ENCODE measurements around the gene ESR1.
"Not testable (repeated sequence)": the region's sequence is repeated elsewhere in the genome, so short reads cannot be mapped to it uniquely, and the experiment has no call there.

Gene ESR1

GRCh38 chr6:152121910-152122309 is 314.4 kb downstream of the ESR1 start:
- in situ Hi-C loops (cut with MboI; ENCODE audit: low sequenced_read_pairs), result no loop called here

DNA sequence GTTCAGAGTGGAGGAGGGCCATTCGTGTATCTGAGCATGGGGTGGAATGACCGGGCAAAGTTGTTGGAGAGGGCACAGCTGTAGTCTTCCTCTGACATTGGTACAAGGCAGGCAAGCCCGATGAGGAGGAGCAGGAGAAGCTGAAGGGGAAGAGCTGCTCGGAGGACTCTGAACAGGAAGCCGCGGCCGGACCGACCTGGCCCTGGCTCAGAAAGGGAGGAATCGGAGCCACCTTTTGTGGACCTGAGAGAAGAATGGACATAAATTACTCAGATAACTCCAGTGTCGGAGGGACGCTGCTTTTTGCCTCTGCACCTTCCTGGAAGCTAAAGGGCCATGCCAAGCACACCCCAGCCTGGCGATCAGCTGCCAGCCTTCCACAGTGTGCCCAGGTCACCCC is 315.0 kb downstream of the ESR1 start:
- in situ Hi-C loops (cut with MboI; ENCODE audit: low sequenced_read_pairs), result no loop called here

GRCh38 chr6:152123076-152123475 is 315.6 kb downstream of the ESR1 start:
- in situ Hi-C loops (cut with MboI; ENCODE audit: low sequenced_read_pairs), result no loop called here

DNA sequence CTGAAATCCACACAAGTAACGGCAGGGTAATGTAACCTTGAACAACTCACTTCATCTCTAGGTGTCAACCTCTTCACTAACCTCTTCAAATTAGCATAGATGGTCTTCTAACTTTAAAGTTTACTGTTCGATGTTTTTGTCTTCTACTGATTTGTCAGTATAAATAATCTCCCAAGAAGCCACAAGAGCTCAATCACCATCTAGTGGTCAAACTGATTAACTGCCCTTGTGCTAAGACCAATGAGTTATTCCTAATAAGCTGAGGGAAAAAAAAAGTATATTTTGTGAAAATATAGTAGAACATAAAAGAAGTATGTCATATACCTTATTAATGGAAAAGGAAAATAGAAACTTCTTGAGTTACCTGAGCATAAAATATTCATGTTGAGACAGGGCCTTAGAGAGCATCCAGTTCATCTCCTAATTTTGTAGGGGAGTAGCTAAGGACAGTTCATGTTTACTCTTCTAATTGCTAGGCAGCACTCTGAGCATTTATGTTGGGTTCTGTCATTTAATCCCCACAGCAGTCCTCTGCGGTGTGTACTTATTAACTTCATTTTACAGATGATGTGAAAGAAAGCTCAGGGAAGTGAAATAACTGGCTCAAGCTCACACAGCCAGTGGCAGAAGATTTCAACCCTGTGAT is 317.1 kb downstream of the ESR1 start:
- in situ Hi-C loops (cut with MboI; ENCODE audit: low sequenced_read_pairs), result no loop called here

GRCh38 chr6:152127432-152128165 is 320.1 kb downstream of the ESR1 start:
- in situ Hi-C loops (cut with MboI; ENCODE audit: low sequenced_read_pairs), result no loop called here

DNA sequence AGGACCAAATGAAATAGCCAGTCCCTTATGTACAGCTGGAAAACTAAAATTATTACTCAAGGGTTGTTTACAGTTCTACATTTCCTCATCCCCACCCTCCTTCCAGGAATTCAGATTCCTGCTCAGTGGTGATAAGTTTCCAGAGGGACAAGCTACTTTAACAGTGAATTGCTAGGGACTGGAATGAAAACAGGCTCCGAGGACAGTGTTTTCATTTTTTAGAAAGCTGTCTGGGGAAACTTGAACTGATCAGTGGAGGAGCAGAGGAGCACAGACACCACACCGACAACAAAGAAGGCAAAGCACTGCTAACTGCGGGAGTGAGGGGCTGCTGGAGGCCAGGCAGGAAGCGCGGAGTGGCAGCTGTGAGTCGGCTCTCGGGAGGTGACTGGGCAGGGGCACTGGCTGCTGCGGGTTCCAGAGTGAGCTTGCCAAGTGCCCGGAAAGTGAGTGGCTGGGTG is 322.2 kb downstream of the ESR1 start:
- in situ Hi-C loops (cut with MboI; ENCODE audit: low sequenced_read_pairs), result no loop called here

- in situ Hi-C loops (cut with MboI; ENCODE audit: low sequenced_read_pairs), result no loop called here
Measured at GRCh38 chr6:152130441-152130840, 323.0 kb downstream of the ESR1 start.

DNA sequence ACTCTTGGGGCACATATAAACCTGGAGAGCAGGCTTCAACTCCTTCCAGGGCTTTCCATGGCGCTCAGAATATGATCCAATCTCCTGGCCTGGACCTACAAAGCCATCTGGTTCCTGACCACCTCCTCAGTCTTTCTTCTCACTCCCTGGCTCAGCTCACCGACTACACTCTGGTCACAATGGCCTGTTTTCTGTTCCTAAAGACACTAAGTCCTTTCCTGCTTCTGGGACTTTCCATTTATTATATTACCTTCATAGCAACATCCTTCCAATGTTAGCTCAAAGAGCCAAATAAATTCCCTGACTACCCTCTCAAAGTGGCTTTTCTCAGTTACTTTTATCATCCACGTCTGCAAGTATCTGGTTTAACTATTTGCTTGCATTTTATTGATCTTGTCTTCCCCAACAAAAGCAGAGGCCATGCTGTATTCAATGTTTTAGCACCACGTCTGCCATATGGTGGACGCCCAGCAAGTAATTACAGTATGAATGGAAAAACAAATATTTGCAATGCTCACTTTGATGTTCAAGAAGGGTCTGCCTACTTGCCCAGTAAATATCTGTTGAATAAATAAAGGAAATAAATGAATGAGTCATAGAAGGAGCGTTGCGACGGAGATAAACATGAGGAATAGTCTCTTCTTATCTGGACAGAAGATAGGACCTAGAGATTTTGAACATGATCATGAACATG is 328.4 kb downstream of the ESR1 start:
- in situ Hi-C loops (cut with MboI; ENCODE audit: low sequenced_read_pairs), result no loop called here

DNA sequence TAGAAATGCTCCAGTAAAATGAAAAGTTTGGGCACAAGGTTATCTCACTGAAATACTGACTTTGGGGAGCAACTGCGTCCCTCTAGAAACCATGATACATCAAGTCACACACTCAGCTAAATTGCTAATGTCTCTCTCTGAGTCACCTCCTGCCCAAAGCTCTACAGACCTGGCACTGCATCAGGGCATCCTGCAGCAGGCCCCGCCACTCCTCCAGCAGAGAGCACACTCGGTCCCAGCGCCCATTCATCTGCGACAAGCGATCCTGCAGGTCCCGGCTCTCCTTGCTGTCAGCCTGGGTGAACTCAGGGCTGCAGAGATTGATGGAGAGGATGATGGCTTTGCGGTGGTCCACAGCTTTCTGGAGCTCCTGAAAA is 329.0 kb downstream of the ESR1 start:
- in situ Hi-C loops (cut with MboI; ENCODE audit: low sequenced_read_pairs), result no loop called here

- in situ Hi-C loops (cut with MboI; ENCODE audit: low sequenced_read_pairs), result not testable (repeated sequence)
Measured at GRCh38 chr6:152138344-152138743, 330.9 kb downstream of the ESR1 start.

GRCh38 chr6:152142105-152142504 is 334.6 kb downstream of the ESR1 start:
- in situ Hi-C loops (cut with MboI; ENCODE audit: low sequenced_read_pairs), result no loop called here

GRCh38 chr6:152143359-152143758 is 335.9 kb downstream of the ESR1 start:
- in situ Hi-C loops (cut with MboI; ENCODE audit: low sequenced_read_pairs), result no loop called here

DNA sequence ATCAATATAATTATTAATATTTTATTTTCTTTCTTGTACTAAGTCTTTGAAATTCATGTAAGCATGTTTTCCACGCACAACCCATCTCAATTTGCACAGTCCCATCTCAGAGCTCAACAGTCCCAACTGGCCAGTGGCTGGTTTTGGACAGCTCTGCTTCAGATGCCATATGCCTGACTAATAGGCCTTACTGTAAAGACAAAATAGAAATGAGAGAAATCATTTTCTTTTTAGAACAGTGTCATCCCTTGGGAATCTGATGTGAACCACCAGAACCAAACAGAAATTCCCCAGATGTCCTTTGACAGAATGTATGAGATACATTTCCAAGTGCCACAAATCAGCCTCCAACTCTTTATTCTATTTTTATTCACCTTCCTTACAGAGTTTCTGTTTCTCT is 338.9 kb downstream of the ESR1 start:
- in situ Hi-C loops (cut with MboI; ENCODE audit: low sequenced_read_pairs), result no loop called here

DNA sequence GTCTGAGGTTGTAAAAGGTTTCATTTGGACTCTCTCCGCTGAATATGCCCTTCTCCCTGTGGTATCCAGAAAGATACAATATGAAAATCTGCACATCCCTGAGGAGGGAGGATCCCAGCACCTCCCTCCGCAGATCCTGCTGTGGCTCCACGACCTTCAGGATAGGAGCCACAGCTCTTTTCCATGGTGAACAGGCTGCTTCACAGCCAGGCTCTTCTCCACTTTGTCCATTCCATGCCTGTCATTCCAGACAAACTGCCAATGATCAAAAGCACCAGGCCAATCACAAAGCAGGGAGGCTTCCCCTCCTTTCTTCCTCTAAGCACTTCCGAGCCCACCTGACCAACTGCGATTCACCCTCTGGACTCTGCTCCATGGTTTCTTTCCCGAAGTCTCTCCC is 339.8 kb downstream of the ESR1 start:
- in situ Hi-C loops (cut with MboI; ENCODE audit: low sequenced_read_pairs), result no loop called here

- in situ Hi-C loops (cut with MboI; ENCODE audit: low sequenced_read_pairs), result no loop called here
Measured at GRCh38 chr6:152148412-152148811, 340.9 kb downstream of the ESR1 start.

- in situ Hi-C loops (cut with MboI; ENCODE audit: low sequenced_read_pairs), result no loop called here
Measured at GRCh38 chr6:152150196-152150595, 342.7 kb downstream of the ESR1 start.

GRCh38 chr6:152151920-152152319 is 344.4 kb downstream of the ESR1 start:
- in situ Hi-C loops (cut with MboI; ENCODE audit: low sequenced_read_pairs), result no loop called here

- in situ Hi-C loops (cut with MboI; ENCODE audit: low sequenced_read_pairs), result no loop called here
Measured at GRCh38 chr6:152154559-152155356, 347.3 kb downstream of the ESR1 start.

GRCh38 chr6:152155792-152156191 is 348.3 kb downstream of the ESR1 start:
- in situ Hi-C loops (cut with MboI; ENCODE audit: low sequenced_read_pairs), result no loop called here

DNA sequence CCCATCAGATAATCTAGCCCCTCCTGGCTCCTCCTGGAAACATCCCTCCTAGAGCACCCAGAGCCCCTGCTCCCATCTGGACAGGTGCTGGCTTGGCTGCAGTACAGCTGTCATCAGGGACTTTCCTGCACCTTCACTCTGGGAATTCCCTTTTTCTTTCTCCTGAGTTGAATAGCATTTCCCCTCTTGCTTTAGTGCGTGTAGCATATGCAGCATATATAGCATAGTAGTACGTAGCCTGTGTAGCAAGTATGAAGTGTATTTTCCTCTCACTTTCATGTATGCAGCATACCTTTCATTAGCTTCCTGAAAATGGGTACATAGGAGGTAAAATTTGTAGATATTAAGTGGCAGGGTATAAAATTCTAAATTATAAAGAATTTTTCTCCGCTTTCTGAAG is 352.9 kb downstream of the ESR1 start:
- in situ Hi-C loops (cut with MboI; ENCODE audit: low sequenced_read_pairs), result no loop called here

- in situ Hi-C loops (cut with MboI; ENCODE audit: low sequenced_read_pairs), result no loop called here
Measured at GRCh38 chr6:152161501-152161900, 354.0 kb downstream of the ESR1 start.

Measured in HL-60/S4 (cell line).